Stimulated activated CD8-positive, alpha-beta memory T cell treated with anti-CD3 and anti-CD28 coated beads, Interleukin-15, amount 100 ng/mL, for 48 hours (primary cell): ENCODE results near the gene RASAL2.
"Not testable (repeated sequence)": the region's sequence is repeated elsewhere in the genome, so short reads cannot be mapped to it uniquely, and the experiment has no call there.

Source experiments
- DNase-seq, 2 donors: peaks; one replicate each; pipeline ENCODE4 v3.0.0-alpha.2; 2020; ENCODE audit warnings: low read depth in 2 of 2

Gene RASAL2

GRCh38 chr1:178342745-178343144 lies 248.8 kb downstream of the RASAL2 start:
- no peak for DNase-seq

- no peak for DNase-seq
These were observed 250.7 kb downstream of the RASAL2 start for GRCh38 chr1:178344513-178345091.

- no peak for DNase-seq
These were observed 251.3 kb downstream of the RASAL2 start for GRCh38 chr1:178345238-178345637.

DNA sequence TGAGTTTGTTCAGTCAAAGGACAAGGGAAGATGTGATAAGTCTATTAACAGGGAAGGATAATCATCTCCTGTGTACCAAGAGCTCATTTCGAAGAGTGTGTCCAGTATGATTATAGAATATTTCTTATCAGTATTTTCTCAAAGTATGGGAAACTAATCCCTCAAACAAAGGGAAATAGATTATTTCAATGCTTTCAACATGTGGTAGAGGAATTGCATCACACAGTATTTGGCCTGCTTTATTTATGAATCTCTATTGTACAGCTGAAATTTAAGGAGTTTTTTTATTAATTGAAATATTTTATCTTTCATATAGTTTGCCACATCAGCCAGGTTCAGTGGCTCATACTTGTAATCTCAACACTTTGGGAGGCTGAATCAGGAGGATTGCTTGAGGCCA lies 251.9 kb downstream of the RASAL2 start:
- DNase-seq = no peak

- DNase-seq = no peak
These were observed 255.9 kb downstream of the RASAL2 start for GRCh38 chr1:178349801-178350200.

- not testable (repeated sequence) for DNase-seq
These were observed 258.0 kb downstream of the RASAL2 start for GRCh38 chr1:178351911-178352310.

GRCh38 chr1:178352790-178353416 lies 259.0 kb downstream of the RASAL2 start:
- DNase-seq = no peak

DNA sequence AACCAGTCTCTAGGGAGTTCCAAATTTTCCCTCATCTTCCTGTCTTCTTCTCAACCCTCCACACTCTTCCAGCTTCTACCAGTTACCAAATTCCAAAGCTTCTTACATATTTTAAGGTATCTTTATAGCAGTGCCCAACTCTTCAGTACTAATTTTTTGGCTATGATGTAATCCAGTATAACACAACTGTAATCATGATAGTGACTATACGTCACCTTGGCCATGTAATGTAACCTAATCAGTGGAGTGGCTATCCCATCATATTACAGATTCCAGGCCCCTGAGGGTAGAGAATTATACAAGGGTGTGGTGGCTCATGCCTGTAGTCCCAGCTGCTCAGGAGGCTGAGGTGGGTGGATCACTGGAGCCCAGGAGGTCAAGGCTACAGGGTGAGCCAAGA lies 259.6 kb downstream of the RASAL2 start:
- no peak for DNase-seq

DNA sequence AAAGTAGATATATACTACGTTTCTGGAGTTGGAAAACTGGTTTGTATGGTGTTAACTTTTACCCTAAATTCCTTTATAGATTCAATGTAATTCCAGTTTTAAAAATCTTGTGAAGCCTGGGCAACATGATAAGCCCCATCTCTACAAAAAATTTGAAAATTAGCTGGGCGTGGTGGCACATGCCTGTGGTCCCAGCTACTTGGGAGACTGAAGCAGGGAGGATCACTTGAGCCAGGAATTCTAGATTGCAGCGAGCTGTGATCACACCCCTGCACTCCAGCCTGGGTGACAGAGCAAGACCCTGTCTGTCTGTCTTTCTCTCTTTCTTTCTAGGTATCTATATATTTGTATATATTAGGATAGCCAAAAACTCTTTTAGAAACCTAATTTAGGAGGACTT lies 260.9 kb downstream of the RASAL2 start:
- DNase-seq = no peak

- no peak for DNase-seq
These were observed 262.4 kb downstream of the RASAL2 start for GRCh38 chr1:178356299-178356698.

GRCh38 chr1:178358456-178358855 lies 264.6 kb downstream of the RASAL2 start:
- no peak for DNase-seq

- no peak for DNase-seq
These were observed 266.5 kb downstream of the RASAL2 start for GRCh38 chr1:178360421-178360820.

GRCh38 chr1:178361847-178362246 lies 267.9 kb downstream of the RASAL2 start:
- DNase-seq = no peak

DNA sequence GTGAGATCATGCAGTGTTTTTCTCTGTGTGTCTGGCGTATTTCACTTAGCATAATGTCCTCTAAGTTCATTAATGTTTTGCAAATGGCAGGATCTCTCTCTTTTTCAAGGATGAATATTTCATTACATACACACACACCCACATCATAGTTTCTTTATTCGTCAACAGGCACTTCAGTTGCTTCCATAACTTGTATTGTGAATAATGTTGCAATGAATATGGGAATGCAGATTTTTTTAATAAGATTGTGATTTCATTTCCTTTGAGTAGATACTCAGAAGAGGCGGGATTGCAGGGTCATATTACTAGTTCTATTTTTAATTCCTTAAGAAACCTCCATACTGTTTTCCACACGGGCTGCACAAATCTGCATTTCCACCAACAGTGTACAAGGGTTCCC lies 268.8 kb downstream of the RASAL2 start:
- DNase-seq = no peak

- no peak for DNase-seq
These were observed 270.9 kb downstream of the RASAL2 start for GRCh38 chr1:178364782-178365181.

GRCh38 chr1:178367151-178367550 lies 273.2 kb downstream of the RASAL2 start:
- no peak for DNase-seq

GRCh38 chr1:178368208-178368607 lies 274.3 kb downstream of the RASAL2 start:
- DNase-seq = no peak

DNA sequence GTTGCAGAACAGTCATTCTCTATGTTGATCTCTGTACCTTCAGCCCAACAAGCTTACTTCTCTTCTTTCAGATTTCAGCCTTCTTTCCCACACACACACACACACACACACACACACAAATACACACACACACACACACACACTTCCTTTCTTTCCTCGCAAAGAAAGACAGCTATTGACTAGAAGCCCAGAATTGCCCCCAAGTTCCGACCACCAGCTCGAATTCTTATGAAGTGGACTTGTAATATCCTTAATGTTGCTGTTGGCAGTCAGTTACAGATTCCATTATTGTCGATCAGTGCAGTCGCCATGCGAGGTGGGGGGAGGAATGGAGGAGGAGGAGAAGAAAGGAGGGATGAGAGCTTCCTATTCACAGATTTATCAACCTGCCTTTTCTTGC lies 277.3 kb downstream of the RASAL2 start:
- no peak for DNase-seq

DNA sequence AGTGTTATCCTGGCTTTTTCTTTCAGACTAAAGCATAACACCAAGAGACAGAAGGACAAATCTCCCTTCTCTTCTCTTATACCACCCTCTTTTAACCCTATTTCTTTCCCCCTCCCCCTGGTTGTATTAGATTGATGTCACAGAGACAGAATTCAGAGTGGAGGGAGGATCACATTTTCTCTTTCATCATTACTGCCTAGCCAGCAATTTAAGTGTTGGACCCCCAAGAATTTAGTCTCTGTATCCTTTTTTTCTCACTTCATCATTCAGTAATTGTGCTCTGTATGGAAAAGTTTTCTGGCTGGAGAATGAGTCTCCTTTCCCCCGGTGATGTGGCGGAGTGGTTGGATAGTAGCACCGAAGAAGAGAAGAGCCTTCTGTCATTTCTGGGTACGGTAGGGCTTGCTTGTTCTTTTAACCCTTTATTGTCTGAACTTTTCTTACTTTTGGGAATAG lies 278.1 kb downstream of the RASAL2 start:
- no peak for DNase-seq

DNA sequence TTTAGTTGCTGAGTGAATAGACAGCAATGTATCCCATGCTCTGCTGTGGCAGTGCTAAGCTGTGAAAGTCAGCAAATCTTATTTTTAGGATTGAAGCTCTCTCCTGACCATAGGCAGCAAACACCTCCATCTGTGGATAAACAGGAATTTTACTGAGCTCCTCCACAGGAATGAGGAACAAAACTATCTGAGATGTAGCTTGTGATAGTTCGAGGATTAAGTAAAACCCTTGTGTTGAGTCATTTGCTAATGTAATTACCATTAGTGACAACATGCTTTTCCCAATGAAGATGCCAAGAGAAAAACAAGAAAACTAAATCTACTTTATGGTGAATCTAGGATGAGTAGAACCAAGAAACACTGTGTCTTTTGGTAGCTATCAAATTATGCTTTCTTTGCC lies 280.1 kb downstream of the RASAL2 start:
- no peak for DNase-seq

DNA sequence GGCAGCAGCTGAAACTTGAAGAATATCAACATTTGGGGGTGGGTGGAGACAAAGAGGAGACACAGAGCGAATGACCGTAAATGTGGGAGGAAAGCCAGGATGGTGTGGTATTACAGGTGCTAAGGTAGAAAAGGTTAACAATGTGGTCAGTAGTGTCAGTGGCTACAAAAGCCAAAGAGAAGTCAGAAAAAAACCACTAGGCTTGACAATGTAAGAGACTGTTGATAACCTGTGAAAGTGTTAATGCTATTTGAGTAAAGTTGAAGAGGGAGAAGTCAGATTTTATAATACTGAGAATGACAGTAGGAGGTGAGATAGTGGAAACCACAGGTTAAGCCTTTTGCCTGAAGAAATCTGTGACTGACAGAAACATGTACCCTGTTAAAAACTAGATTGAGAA lies 282.1 kb downstream of the RASAL2 start:
- no peak for DNase-seq

DNA sequence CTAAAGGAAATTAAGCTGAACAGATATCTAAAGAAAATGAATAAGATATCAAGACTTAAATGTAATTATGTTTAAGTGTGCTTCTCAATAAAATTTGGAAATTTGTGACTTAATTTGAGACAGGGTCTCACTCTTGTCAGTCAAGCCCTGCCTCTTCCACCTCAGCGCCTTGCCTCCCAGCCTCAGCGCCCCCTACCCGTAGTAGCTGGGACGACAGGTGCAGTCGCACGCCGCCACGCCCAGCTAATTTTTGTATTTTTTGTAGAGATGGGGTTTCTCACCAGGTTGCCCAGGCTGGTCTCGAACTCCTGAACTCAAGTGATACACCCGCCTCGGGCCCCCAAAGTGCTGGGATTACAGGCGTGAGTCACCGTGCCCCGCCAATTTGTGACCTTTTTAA lies 285.9 kb downstream of the RASAL2 start:
- DNase-seq = no peak

- no peak for DNase-seq
These were observed 288.5 kb downstream of the RASAL2 start for GRCh38 chr1:178382372-178382771.

DNA sequence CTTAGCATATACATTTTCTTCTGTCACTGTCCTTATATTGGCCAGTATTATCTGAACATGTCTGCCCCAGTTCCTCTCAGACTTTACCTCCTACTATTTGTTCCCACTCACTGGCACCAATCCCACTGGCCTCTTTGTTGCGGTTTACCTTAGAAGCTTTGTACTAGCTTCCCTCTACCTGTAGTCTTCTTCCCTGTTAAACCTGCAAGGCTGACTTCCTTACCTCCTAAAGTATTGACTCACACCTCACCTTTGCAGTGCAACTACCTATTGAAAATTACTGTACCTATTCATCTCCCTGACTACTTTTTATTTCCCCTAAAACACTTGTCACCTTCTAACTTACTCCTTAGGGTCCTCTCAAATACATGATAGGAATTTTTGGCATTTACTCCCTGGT lies 291.8 kb downstream of the RASAL2 start:
- no peak for DNase-seq
